Bronchial epithelial cell (primary cell): Measurements from ENCODE around the gene HOXA10. TPM values are rescaled to one million over a fixed set of nuclear protein-coding genes. Genes with fewer than 3 reads are reported as not detected.

Source experiments
- DNase-seq: peaks from one replicate; pipeline ENCODE4 v3.0.0-alpha.2; 2010; ENCODE audit warnings: low read depth
- FAIRE-seq: peaks from 2 replicates; lab custom pipeline; 2011; peaks lifted over from hg19 to GRCh38; lab: Jason Lieb, UNC
- H3K27me3 ChIP-seq: 2 replicates; pipeline ENCODE4 v1.5.1; 2011; ENCODE audit warnings: low read length; ENCODE audit not compliant: control insufficient read depth, insufficient read depth
- H3K36me3 ChIP-seq: 2 replicates; pipeline ENCODE4 v1.5.1; 2011; ENCODE audit warnings: low read length; ENCODE audit not compliant: control insufficient read depth, insufficient read depth
- H3K4me3 ChIP-seq: 2 replicates; pipeline ENCODE4 v1.5.1; 2011; ENCODE audit warnings: mild to moderate bottlenecking, low read depth, low read length, control low read depth
- total RNA-seq: library from RNA; depleted of rRNA; stranded (reverse); fragments of >200 nt; gene quantifications from 2 replicates; pipeline ENCODE4 v1.2.1, GENCODE V29; 2014
- TF ChIP-seq, protein P1 (sequence below): IDR thresholded peaks from 2 replicates; pipeline ENCODE4 v1.5.1; 2011; ENCODE audit warnings: mild to moderate bottlenecking, moderate library complexity, low read length, control low read depth, inconsistent platforms; ENCODE audit not compliant: insufficient read depth, severe bottlenecking

HOXA10 gene
- total RNA-seq, result not detected in 2 replicates

DNA sequence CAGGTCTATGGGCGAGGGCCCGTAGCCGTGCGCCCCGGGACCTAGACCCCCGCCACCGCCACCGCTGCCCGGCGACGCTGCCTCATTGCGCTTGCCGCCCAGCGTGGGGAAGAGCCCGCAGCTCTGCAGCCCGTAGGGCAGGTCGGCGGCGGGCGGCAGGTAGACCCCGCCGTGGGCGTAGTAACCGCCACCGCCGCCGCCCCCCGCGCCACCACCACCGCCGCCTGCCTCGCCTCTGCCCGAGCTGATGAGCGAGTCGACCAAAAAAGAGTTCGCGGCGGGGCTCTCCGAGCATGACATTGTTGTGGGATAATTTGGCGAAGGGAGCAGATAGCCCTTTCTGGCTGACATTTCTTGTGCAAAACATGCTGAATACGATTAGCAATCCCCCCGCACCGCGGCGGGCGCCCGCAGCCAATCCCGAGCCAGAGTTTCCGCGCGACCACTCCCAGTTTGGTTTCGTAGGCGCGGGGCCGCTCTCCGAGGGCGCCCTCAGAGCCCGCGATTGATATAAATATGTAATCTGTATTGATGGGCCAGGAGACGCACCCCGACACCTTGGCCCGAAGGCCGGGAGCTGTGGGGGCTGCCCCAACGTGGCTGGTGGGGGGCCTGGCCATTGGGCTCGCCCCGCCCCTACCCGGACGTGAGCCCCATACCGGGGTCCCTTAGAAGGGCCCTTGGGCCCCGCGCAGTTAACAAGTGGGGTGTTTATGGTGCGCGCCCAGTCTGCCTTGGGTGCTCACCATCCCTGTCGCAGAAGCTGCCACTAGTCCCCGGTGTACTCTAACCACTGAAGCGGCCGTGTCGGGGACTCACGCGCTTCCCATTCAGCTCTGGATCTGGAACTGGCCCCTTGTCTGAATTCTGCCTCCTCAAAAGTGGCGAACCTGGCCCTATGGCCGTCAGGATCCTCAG is at the start of gene HOXA10:
Gene HOXA10 (minus strand): TSS at position 365 of the 918 bp plus-strand sequence. CDS start 14 bp downstream, at position 351.
- FAIRE-seq, result no peak
- DNase-seq, result no peak
- TF ChIP-seq, protein P1, sequence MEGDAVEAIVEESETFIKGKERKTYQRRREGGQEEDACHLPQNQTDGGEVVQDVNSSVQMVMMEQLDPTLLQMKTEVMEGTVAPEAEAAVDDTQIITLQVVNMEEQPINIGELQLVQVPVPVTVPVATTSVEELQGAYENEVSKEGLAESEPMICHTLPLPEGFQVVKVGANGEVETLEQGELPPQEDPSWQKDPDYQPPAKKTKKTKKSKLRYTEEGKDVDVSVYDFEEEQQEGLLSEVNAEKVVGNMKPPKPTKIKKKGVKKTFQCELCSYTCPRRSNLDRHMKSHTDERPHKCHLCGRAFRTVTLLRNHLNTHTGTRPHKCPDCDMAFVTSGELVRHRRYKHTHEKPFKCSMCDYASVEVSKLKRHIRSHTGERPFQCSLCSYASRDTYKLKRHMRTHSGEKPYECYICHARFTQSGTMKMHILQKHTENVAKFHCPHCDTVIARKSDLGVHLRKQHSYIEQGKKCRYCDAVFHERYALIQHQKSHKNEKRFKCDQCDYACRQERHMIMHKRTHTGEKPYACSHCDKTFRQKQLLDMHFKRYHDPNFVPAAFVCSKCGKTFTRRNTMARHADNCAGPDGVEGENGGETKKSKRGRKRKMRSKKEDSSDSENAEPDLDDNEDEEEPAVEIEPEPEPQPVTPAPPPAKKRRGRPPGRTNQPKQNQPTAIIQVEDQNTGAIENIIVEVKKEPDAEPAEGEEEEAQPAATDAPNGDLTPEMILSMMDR, result no peak
- Histone ChIP-seq H3K4me3 (no peak within 1 kb of the TSS), H3K36me3 (no peaks in the 10 kb centered on the region), H3K27me3 (peaks cover 70% of the 10 kb centered on the region)

GRCh38 chr7:27221201-27221797 is 47.2 kb upstream of the HOXA10 start:
- TF ChIP-seq, protein P1, result no peak
- Histone ChIP-seq H3K4me3 (no peak overlapping the region), H3K36me3 (no peaks in the 10 kb centered on the region), H3K27me3 (peaks cover 37% of the 10 kb centered on the region)
- FAIRE-seq (no peak), DNase-seq (peak; percentile 30)

DNA sequence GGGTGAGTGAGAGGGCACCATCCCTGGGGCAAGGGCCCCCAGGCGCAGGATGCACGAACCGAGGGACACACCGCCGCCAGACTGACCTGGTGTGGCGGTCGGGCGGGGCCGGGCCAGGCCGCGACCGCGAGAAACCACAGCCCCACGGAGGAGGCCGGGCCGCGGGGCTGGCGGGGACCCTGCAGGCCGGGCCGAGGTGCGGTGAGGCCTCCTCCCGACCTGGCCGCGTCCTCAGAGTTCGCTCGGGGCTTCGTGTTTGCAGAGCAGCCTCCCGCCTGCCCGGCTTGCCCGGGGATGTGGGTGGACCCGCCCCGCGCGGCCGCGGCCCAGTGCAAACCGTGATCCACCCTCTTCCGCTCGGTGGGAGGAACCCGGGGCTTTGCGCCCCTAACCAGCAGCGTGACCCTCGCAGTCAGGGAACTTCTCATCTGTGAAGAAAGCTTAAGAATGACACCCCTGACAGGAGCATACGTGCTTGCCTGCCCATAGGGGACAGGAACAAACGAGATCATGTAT is 46.4 kb upstream of the HOXA10 start:
- Histone ChIP-seq H3K4me3 (no peak overlapping the region), H3K27me3 (peaks cover 31% of the 10 kb centered on the region)
- DNase-seq, result no peak

GRCh38 chr7:27219821-27220220 is 45.7 kb upstream of the HOXA10 start:
- TF ChIP-seq, protein P1, result no peak
- peaks cover 28% of the 10 kb centered on the region for H3K27me3 ChIP-seq
- no peak for DNase-seq
- no peaks in the 10 kb centered on the region for H3K36me3 ChIP-seq
- no peak overlapping the region for H3K4me3 ChIP-seq
- no peak for FAIRE-seq

More for the DNA sequence above, 46.4 kb upstream of the HOXA10 start:
- H3K36me3 ChIP-seq, result no peaks in the 10 kb centered on the region
- TF ChIP-seq, protein P1, result no peak
- no peak for FAIRE-seq

- Histone ChIP-seq H3K36me3 (no peaks in the 10 kb centered on the region), H3K27me3 (peaks cover 39% of the 10 kb centered on the region), H3K4me3 (no peak overlapping the region)
- DNase-seq (no peak), FAIRE-seq (no peak)
- TF ChIP-seq, protein P1, result no peak
Measured at GRCh38 chr7:27217951-27218350, 43.8 kb upstream of the HOXA10 start.
